ENCODE measurements around the gene TIMM23. TPM values are rescaled to one million over a fixed set of nuclear protein-coding genes. Genes with fewer than 3 reads are reported as not detected.

Gene TIMM23
- polyA plus RNA-seq, 3 donors = 17.2 to 72.1 (median 71.2) TPM

GRCh38 chr10:46012746-46013145, 40.5 kb downstream of the TIMM23 start:
- H3K4me2 ChIP-seq (replicated peaks; ENCODE audit: extremely low read depth, low read length, poor library complexity, severe bottlenecking) = no peak overlapping the region
- H4K20me1 ChIP-seq (ENCODE audit: insufficient read depth, low read length) = peaks cover 100% of the 10 kb centered on the region
- H3K4me3 Mint-ChIP-seq = no peak overlapping the region
- H3K79me2 ChIP-seq (ENCODE audit: insufficient read depth, low read length) = peaks cover 96% of the 10 kb centered on the region
- no peaks in the 10 kb centered on the region for H3K27me3 Mint-ChIP-seq (ENCODE audit: low read depth in 3 of 3)
- H3K4me1 Mint-ChIP-seq = peaks cover 46% of the 10 kb centered on the region
- TF ChIP-seq, protein P1, sequence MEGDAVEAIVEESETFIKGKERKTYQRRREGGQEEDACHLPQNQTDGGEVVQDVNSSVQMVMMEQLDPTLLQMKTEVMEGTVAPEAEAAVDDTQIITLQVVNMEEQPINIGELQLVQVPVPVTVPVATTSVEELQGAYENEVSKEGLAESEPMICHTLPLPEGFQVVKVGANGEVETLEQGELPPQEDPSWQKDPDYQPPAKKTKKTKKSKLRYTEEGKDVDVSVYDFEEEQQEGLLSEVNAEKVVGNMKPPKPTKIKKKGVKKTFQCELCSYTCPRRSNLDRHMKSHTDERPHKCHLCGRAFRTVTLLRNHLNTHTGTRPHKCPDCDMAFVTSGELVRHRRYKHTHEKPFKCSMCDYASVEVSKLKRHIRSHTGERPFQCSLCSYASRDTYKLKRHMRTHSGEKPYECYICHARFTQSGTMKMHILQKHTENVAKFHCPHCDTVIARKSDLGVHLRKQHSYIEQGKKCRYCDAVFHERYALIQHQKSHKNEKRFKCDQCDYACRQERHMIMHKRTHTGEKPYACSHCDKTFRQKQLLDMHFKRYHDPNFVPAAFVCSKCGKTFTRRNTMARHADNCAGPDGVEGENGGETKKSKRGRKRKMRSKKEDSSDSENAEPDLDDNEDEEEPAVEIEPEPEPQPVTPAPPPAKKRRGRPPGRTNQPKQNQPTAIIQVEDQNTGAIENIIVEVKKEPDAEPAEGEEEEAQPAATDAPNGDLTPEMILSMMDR (IDR thresholded peaks at IDR 0.05) = no peak
- H3K36me3 Mint-ChIP-seq = peaks cover 87 to 95% of the 10 kb centered on the region in 2 donors
- no peaks in the 10 kb centered on the region for H3K9me3 Mint-ChIP-seq
- peak overlapping the region in 2 of 7 donors; percentile 25 to 70 for H3K27ac Mint-ChIP-seq
- no peak overlapping the region for H3K4me3 ChIP-seq (replicated peaks in 1 of 3; ENCODE audit: low read depth in 2 of 3, low read length in 3 of 3)
- H3K27me3 ChIP-seq (ENCODE audit: control insufficient read depth in 2 of 2, insufficient read depth in 2 of 2, low read length in 2 of 2) = no peaks in the 10 kb centered on the region
- peak overlapping the region in 1 of 2 donors; percentile 32 for H3K27ac ChIP-seq (ENCODE audit: low read depth in 1 of 2, low read length in 2 of 2)
- WGBS (ENCODE audit: insufficient coverage) = 100% methylated on average over 3 of the region's 3 CpGs
- no peaks in the 10 kb centered on the region for H3K9me3 ChIP-seq (replicated peaks in 1 of 2; ENCODE audit: control insufficient read depth in 1 of 2, insufficient read depth in 1 of 2, low read length in 2 of 2)
- no peak overlapping the region for H3K9ac ChIP-seq (ENCODE audit: insufficient read depth, low read length, poor library complexity, severe bottlenecking)
- DNase-seq = no peak
- H3K36me3 ChIP-seq (replicated peaks in 1 of 2; ENCODE audit: control insufficient read depth in 1 of 2, insufficient read depth in 2 of 2, low read length in 2 of 2) = peaks cover 88 to 96% of the 10 kb centered on the region in 2 donors
- intact Hi-C loops (cut with micrococcal nuclease) = no loop called here
- peaks cover 24 to 35% of the 10 kb centered on the region in 2 donors for H3K4me1 ChIP-seq (ENCODE audit: control insufficient read depth in 1 of 2, insufficient read depth in 2 of 2, low read length in 2 of 2)
- no peak overlapping the region for H2AFZ ChIP-seq (ENCODE audit: insufficient read depth, low read depth, low read length, poor library complexity, severe bottlenecking)

GRCh38 chr10:46014206-46014605, 41.9 kb downstream of the TIMM23 start:
- H2AFZ ChIP-seq (ENCODE audit: insufficient read depth, low read depth, low read length, poor library complexity, severe bottlenecking) = no peak overlapping the region
- H3K4me2 ChIP-seq (replicated peaks; ENCODE audit: extremely low read depth, low read length, poor library complexity, severe bottlenecking) = no peak overlapping the region
- Mint-ChIP-seq H3K9me3 (no peaks in the 10 kb centered on the region), H3K36me3 (peaks cover 75 to 80% of the 10 kb centered on the region in 2 donors), H3K27ac (peak overlapping the region in 3 of 7 donors; percentile 12 to 47 (median 35)), H3K4me1 (peaks cover 54% of the 10 kb centered on the region), H3K4me3 (no peak overlapping the region), H3K27me3 (ENCODE audit: low read depth in 3 of 3) (no peaks in the 10 kb centered on the region)
- peak overlapping the region in 1 of 2 donors; percentile 55 for H3K27ac ChIP-seq (ENCODE audit: low read depth in 1 of 2, low read length in 2 of 2)
- H3K27me3 ChIP-seq (ENCODE audit: control insufficient read depth in 2 of 2, insufficient read depth in 2 of 2, low read length in 2 of 2) = no peaks in the 10 kb centered on the region
- H3K4me1 ChIP-seq (ENCODE audit: control insufficient read depth in 1 of 2, insufficient read depth in 2 of 2, low read length in 2 of 2) = peaks cover 38 to 49% of the 10 kb centered on the region in 2 donors
- no peak for DNase-seq
- no peaks in the 10 kb centered on the region for H3K9me3 ChIP-seq (replicated peaks in 1 of 2; ENCODE audit: control insufficient read depth in 1 of 2, insufficient read depth in 1 of 2, low read length in 2 of 2)
- TF ChIP-seq, protein P1 (IDR thresholded peaks at IDR 0.05) = no peak
- H3K4me3 ChIP-seq (replicated peaks in 1 of 3; ENCODE audit: low read depth in 2 of 3, low read length in 3 of 3) = no peak overlapping the region
- H3K9ac ChIP-seq (ENCODE audit: insufficient read depth, low read length, poor library complexity, severe bottlenecking) = no peak overlapping the region
- peaks cover 100% of the 10 kb centered on the region for H4K20me1 ChIP-seq (ENCODE audit: insufficient read depth, low read length)
- peaks cover 73 to 81% of the 10 kb centered on the region in 2 donors for H3K36me3 ChIP-seq (replicated peaks in 1 of 2; ENCODE audit: control insufficient read depth in 1 of 2, insufficient read depth in 2 of 2, low read length in 2 of 2)
- intact Hi-C loops (cut with micrococcal nuclease) = no loop called here
- 100% methylated on average over 1 of the region's 5 CpGs for WGBS (ENCODE audit: insufficient coverage)
- peaks cover 96% of the 10 kb centered on the region for H3K79me2 ChIP-seq (ENCODE audit: insufficient read depth, low read length)

Measured in CD14-positive monocyte (primary cell).